ENCODE measurements around the gene PRSS33.

PRSS33 gene

DNA sequence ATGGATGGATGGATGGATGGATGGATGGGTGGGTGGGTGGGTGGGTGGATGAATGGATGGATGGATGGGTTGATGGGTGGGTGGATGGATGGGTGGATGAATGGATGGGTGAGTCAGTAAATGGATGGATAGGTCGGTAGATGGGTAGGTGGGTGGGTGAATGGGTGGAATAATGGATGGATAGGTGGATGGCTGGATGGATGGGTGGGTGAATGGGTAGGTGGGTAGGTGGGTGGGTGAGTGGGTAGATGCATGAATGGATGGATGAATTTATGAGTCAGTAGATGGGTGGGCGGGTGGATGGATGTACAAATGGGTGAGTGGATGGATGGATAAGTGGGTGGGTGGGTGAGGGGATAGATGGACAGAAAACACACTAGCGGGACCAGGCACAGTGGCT is 47.6 kb upstream of the PRSS33 start:
- Histone ChIP-seq H3K27ac (ENCODE audit: low read depth, low read length) (no peak overlapping the region), H3K36me3 (ENCODE audit: low read length) (no peaks in the 10 kb centered on the region), H3K9me2 (replicated peaks; ENCODE audit: insufficient read depth, low read length) (no peaks in the 10 kb centered on the region), H3K9ac (ENCODE audit: low read length) (no peak overlapping the region), H3K4me2 (ENCODE audit: low read depth, low read length, poor library complexity, severe bottlenecking) (no peak overlapping the region), H3K79me2 (ENCODE audit: insufficient read depth, low read length) (no peaks in the 10 kb centered on the region), H4K20me1 (ENCODE audit: low read depth, low read length) (no peaks in the 10 kb centered on the region), H3K27me3 (ENCODE audit: low read length) (no peaks in the 10 kb centered on the region), H3K4me3 (ENCODE audit: insufficient read depth, low read length, poor library complexity, severe bottlenecking) (no peak overlapping the region), H2AFZ (ENCODE audit: low read depth, low read length, severe bottlenecking) (no peak overlapping the region), H3K9me3 (ENCODE audit: insufficient read depth, low read length) (no peaks in the 10 kb centered on the region), H3F3A (ENCODE audit: insufficient read depth) (no peaks in the 10 kb centered on the region)
- no peak for TF ChIP-seq EZH2phosphoT487 (conservative IDR thresholded peaks at IDR 0.05; ENCODE audit: low read length)
- TF ChIP-seq, protein P1, sequence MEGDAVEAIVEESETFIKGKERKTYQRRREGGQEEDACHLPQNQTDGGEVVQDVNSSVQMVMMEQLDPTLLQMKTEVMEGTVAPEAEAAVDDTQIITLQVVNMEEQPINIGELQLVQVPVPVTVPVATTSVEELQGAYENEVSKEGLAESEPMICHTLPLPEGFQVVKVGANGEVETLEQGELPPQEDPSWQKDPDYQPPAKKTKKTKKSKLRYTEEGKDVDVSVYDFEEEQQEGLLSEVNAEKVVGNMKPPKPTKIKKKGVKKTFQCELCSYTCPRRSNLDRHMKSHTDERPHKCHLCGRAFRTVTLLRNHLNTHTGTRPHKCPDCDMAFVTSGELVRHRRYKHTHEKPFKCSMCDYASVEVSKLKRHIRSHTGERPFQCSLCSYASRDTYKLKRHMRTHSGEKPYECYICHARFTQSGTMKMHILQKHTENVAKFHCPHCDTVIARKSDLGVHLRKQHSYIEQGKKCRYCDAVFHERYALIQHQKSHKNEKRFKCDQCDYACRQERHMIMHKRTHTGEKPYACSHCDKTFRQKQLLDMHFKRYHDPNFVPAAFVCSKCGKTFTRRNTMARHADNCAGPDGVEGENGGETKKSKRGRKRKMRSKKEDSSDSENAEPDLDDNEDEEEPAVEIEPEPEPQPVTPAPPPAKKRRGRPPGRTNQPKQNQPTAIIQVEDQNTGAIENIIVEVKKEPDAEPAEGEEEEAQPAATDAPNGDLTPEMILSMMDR (IDR thresholded peaks at IDR 0.05; ENCODE audit: insufficient read depth, low read length, poor library complexity, severe bottlenecking): no peak

DNA sequence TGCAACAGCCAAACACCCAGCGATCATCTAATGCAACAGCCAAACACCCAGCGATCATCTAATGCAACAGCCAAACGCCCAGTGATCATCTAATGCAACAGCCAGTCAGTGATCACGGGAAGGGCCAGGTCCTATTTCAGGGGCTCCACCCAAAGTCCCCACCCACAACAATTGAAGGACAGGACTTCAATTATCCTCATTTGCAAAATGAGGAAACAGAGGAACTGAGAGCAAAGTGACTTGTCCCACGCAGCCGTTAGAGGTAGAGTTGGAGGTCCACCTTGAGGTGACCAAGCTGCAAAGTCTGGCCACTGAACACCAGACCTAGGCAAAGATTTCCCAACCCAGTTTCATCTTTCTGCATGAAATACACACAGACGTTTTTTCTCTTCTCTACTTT is 46.4 kb upstream of the PRSS33 start:
- H3K36me3 ChIP-seq (ENCODE audit: low read length): no peaks in the 10 kb centered on the region
- no peaks in the 10 kb centered on the region for H3K27me3 ChIP-seq (ENCODE audit: low read length)
- no peak overlapping the region for H3K4me3 ChIP-seq (ENCODE audit: insufficient read depth, low read length, poor library complexity, severe bottlenecking)
- no peak overlapping the region for H2AFZ ChIP-seq (ENCODE audit: low read depth, low read length, severe bottlenecking)
- no peaks in the 10 kb centered on the region for H3K79me2 ChIP-seq (ENCODE audit: insufficient read depth, low read length)
- H3K4me2 ChIP-seq (ENCODE audit: low read depth, low read length, poor library complexity, severe bottlenecking): no peak overlapping the region
- no peak overlapping the region for H3K27ac ChIP-seq (ENCODE audit: low read depth, low read length)
- no peak for TF ChIP-seq EZH2phosphoT487 (conservative IDR thresholded peaks at IDR 0.05; ENCODE audit: low read length)
- TF ChIP-seq, protein P1 (IDR thresholded peaks at IDR 0.05; ENCODE audit: insufficient read depth, low read length, poor library complexity, severe bottlenecking): no peak
- H3K9me2 ChIP-seq (replicated peaks; ENCODE audit: insufficient read depth, low read length): no peaks in the 10 kb centered on the region
- H3F3A ChIP-seq (ENCODE audit: insufficient read depth): no peaks in the 10 kb centered on the region
- no peak overlapping the region for H3K9ac ChIP-seq (ENCODE audit: low read length)
- no peaks in the 10 kb centered on the region for H4K20me1 ChIP-seq (ENCODE audit: low read depth, low read length)
- no peaks in the 10 kb centered on the region for H3K9me3 ChIP-seq (ENCODE audit: insufficient read depth, low read length)

DNA sequence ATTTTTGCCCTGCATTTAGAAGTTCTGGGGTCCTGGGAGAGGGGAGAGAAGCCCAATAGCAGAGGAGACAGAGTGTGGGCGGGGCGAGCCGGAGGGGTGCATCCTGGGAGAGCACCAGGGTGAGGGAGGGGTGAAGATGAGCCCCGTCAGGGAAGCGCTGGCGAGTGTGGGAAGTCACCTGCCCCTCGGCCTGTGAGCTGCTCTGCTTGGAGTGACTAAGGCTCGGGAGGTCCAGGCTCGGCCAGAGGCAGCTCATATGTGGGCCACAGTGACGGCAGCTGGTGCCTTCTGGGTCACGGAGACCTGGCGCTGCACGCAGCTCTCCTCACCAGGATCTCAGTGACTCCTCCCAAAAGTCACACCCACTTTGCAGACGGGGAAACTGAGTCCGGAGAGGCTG is 43.8 kb upstream of the PRSS33 start:
- H3K27me3 ChIP-seq (ENCODE audit: low read length): no peaks in the 10 kb centered on the region
- H2AFZ ChIP-seq (ENCODE audit: low read depth, low read length, severe bottlenecking): no peak overlapping the region
- no peak overlapping the region for H3K4me3 ChIP-seq (ENCODE audit: insufficient read depth, low read length, poor library complexity, severe bottlenecking)
- no peaks in the 10 kb centered on the region for H3K36me3 ChIP-seq (ENCODE audit: low read length)
- H3F3A ChIP-seq (ENCODE audit: insufficient read depth): no peaks in the 10 kb centered on the region
- no peaks in the 10 kb centered on the region for H4K20me1 ChIP-seq (ENCODE audit: low read depth, low read length)
- H3K4me2 ChIP-seq (ENCODE audit: low read depth, low read length, poor library complexity, severe bottlenecking): no peak overlapping the region
- H3K27ac ChIP-seq (ENCODE audit: low read depth, low read length): no peak overlapping the region
- no peaks in the 10 kb centered on the region for H3K9me3 ChIP-seq (ENCODE audit: insufficient read depth, low read length)
- H3K9ac ChIP-seq (ENCODE audit: low read length): no peak overlapping the region
- no peak for TF ChIP-seq EZH2phosphoT487 (conservative IDR thresholded peaks at IDR 0.05; ENCODE audit: low read length)
- TF ChIP-seq, protein P1 (IDR thresholded peaks at IDR 0.05; ENCODE audit: insufficient read depth, low read length, poor library complexity, severe bottlenecking): no peak
- no peaks in the 10 kb centered on the region for H3K79me2 ChIP-seq (ENCODE audit: insufficient read depth, low read length)
- H3K9me2 ChIP-seq (replicated peaks; ENCODE audit: insufficient read depth, low read length): no peaks in the 10 kb centered on the region

DNA sequence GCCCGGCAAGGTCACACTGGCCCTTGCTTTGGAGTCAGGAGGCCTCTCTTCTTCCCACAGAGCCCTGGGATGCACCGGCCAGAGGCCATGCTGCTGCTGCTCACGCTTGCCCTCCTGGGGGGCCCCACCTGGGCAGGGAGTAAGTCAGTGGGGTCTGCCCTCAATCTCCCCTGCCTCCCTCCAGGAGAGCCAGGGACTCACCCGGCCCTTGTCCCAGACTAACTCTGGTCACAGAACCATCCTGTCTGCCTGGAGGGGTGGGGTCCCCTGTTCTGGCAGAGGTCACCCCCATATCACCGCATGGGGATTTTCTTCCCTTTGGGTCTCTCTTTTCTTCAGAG is 43.0 kb upstream of the PRSS33 start:
- Histone ChIP-seq H2AFZ (ENCODE audit: low read depth, low read length, severe bottlenecking) (no peak overlapping the region), H3K9me3 (ENCODE audit: insufficient read depth, low read length) (no peaks in the 10 kb centered on the region), H3K27me3 (ENCODE audit: low read length) (no peaks in the 10 kb centered on the region), H3K4me2 (ENCODE audit: low read depth, low read length, poor library complexity, severe bottlenecking) (no peak overlapping the region), H4K20me1 (ENCODE audit: low read depth, low read length) (no peaks in the 10 kb centered on the region), H3K9ac (ENCODE audit: low read length) (no peak overlapping the region), H3K79me2 (ENCODE audit: insufficient read depth, low read length) (no peaks in the 10 kb centered on the region), H3K4me3 (ENCODE audit: insufficient read depth, low read length, poor library complexity, severe bottlenecking) (no peak overlapping the region), H3K27ac (ENCODE audit: low read depth, low read length) (no peak overlapping the region), H3F3A (ENCODE audit: insufficient read depth) (no peaks in the 10 kb centered on the region), H3K36me3 (ENCODE audit: low read length) (no peaks in the 10 kb centered on the region), H3K9me2 (replicated peaks; ENCODE audit: insufficient read depth, low read length) (no peaks in the 10 kb centered on the region)
- TF ChIP-seq EZH2phosphoT487 (conservative IDR thresholded peaks at IDR 0.05; ENCODE audit: low read length): no peak
- TF ChIP-seq, protein P1 (IDR thresholded peaks at IDR 0.05; ENCODE audit: insufficient read depth, low read length, poor library complexity, severe bottlenecking): no peak

All from SU-DHL-6 (cell line).